Prostate gland (tissue), 2 donors: ENCODE results near the gene ZSWIM9.

Experiments
- CTCF ChIP-seq, 4 experiments: fragments of 200-600 bp in 2 of 4; fragments of 450-650 bp in 2 of 4; sonication (generic) in 2 of 4; IDR thresholded peaks; 1 replicate in 3 of 4; 2 replicates in 1 of 4; pipeline ENCODE4 v1.5.1; 2016 to 2019; ENCODE audit warnings: antibody characterized with exemption in 4 of 4, mild to moderate bottlenecking in 2 of 4, moderate library complexity in 2 of 4
- POLR2A ChIP-seq: fragments of 450-650 bp; IDR thresholded peaks from one replicate; pipeline ENCODE4 v1.6.1; 2016; ENCODE audit warnings: antibody characterized with exemption, mild to moderate bottlenecking

- TF ChIP-seq CTCF (IDR thresholded peaks at IDR 0.05): no peak
- no peak for TF ChIP-seq POLR2A
Observed at GRCh38 chr19:48158210-48158790, 12.2 kb upstream of the ZSWIM9 start.
